GM19351 (cell line): ENCODE results near the gene TADA2B.
A peak's percentile ranks its signal among the peaks of the same experiment; 100 is the strongest.

Experiments used
- ATAC-seq: cut with Tn5 transposase; IDR thresholded peaks from one replicate; pipeline ENCODE4 v1.9.1; 2021; ENCODE audit warnings: mild to moderate bottlenecking, moderate library complexity; ENCODE audit not compliant: unreplicated experiment

TADA2B gene

GRCh38 chr4:7040765-7041164 lies 2.4 kb upstream of the TADA2B start:
- ATAC-seq: no peak

- no peak for ATAC-seq
Observed at GRCh38 chr4:7041246-7041645, 1.9 kb upstream of the TADA2B start.

GRCh38 chr4:7041801-7042502 lies 1.2 kb upstream of the TADA2B start:
- no peak for ATAC-seq

- ATAC-seq: peak; percentile 72
Observed at GRCh38 chr4:7042503-7043283, 479 bp upstream of the TADA2B start.

GRCh38 chr4:7044137-7044930 lies 1.2 kb downstream of the TADA2B start:
- no peak for ATAC-seq

GRCh38 chr4:7045553-7045952 lies 2.4 kb downstream of the TADA2B start:
- no peak for ATAC-seq

- peak; percentile 36 for ATAC-seq
Observed at GRCh38 chr4:7045961-7046921, 3.1 kb downstream of the TADA2B start.

GRCh38 chr4:7046971-7047370 lies 3.8 kb downstream of the TADA2B start:
- no peak for ATAC-seq

GRCh38 chr4:7048642-7049041 lies 5.5 kb downstream of the TADA2B start:
- ATAC-seq: no peak

- no peak for ATAC-seq
Observed at GRCh38 chr4:7049295-7049694, 6.1 kb downstream of the TADA2B start.

- ATAC-seq: no peak
Observed at GRCh38 chr4:7049739-7050138, 6.6 kb downstream of the TADA2B start.

GRCh38 chr4:7050481-7051143 lies 7.4 kb downstream of the TADA2B start:
- ATAC-seq: no peak

- no peak for ATAC-seq
Observed at GRCh38 chr4:7051144-7051495, 7.9 kb downstream of the TADA2B start.

- no peak for ATAC-seq
Observed at GRCh38 chr4:7051905-7052304, 8.7 kb downstream of the TADA2B start.

GRCh38 chr4:7052313-7052712 lies 9.1 kb downstream of the TADA2B start:
- ATAC-seq: no peak

- ATAC-seq: no peak
Observed at GRCh38 chr4:7052923-7053715, 9.9 kb downstream of the TADA2B start.

GRCh38 chr4:7054106-7054880 lies 11.1 kb downstream of the TADA2B start:
- no peak for ATAC-seq
